Vagina (tissue), 2 donors: ENCODE measurements around the gene LRCH4.
"Not testable (repeated sequence)": the region's sequence is repeated elsewhere in the genome, so short reads cannot be mapped to it uniquely, and the experiment has no call there.

ENCODE experiments used
- POLR2A ChIP-seq, 2 donors: fragments of 450-650 bp; IDR thresholded peaks; one replicate each; pipeline ENCODE4 v1.6.1; 2017; ENCODE audit warnings: antibody characterized with exemption in 2 of 2, mild to moderate bottlenecking in 2 of 2, moderate library complexity in 2 of 2
- TF ChIP-seq, protein P1 (sequence below), 3 experiments: fragments of 450-650 bp in 2 of 3; fragments of 200-600 bp in 1 of 3; sonication (generic) in 1 of 3; IDR thresholded peaks; one replicate each; pipeline ENCODE4 v1.5.1; 2017 to 2019; ENCODE audit warnings: antibody characterized with exemption in 3 of 3, mild to moderate bottlenecking in 2 of 3, moderate library complexity in 2 of 3

DNA sequence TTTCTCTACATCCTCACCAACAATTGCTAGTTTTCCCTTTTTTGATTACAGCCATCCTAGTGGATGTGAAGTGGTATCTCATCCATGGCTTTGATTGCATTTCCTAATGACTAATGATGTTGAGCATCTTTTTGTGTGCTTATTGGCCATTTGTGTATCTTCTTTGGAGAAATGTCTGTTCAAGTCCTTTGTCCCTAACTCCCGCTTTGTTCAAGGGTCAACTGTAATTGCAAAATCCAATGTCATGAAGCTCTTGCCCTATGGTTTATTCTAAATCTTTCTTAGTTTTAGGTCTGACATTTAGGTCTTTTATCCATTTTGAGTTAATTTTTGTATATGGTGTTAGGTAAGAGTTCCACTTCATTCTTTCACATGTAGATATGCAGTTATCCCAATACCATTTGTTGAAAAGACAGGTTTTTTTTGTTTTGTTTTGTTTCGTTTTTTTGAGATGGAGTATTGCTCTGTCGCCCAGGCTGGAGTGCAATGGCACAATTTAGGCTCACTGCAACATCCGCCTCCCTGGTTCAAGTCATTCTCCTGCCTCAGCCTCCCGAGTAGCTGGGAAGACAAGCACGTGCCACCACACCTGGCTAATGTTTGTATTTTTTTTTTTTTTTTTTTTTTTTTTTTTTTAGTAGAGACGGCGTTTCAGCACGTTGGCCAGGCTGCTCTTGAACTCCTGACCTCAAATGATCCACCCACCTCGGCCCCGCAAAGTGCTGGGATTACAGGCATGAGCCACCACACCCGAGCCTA, 57.6 kb downstream of the LRCH4 start:
- not testable (repeated sequence) for TF ChIP-seq POLR2A (IDR thresholded peaks at IDR 0.05)
- TF ChIP-seq, protein P1, sequence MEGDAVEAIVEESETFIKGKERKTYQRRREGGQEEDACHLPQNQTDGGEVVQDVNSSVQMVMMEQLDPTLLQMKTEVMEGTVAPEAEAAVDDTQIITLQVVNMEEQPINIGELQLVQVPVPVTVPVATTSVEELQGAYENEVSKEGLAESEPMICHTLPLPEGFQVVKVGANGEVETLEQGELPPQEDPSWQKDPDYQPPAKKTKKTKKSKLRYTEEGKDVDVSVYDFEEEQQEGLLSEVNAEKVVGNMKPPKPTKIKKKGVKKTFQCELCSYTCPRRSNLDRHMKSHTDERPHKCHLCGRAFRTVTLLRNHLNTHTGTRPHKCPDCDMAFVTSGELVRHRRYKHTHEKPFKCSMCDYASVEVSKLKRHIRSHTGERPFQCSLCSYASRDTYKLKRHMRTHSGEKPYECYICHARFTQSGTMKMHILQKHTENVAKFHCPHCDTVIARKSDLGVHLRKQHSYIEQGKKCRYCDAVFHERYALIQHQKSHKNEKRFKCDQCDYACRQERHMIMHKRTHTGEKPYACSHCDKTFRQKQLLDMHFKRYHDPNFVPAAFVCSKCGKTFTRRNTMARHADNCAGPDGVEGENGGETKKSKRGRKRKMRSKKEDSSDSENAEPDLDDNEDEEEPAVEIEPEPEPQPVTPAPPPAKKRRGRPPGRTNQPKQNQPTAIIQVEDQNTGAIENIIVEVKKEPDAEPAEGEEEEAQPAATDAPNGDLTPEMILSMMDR (IDR thresholded peaks at IDR 0.05): not testable (repeated sequence)
